Lung (tissue), 12 donors: ENCODE data around the gene SDK1. TPM values are rescaled to one million over a fixed set of nuclear protein-coding genes. Genes with fewer than 3 reads are reported as not detected.

Source experiments
- ATAC-seq: fragments of 200-7000 bp; cut with Tn5 transposase; one replicate; pipeline ENCODE4 v1.9.1; 2020; ENCODE audit warnings: moderate number of reproducible peaks; ENCODE audit not compliant: insufficient read depth, low FRiP score
- DNase-seq, 3 donors: peaks; one replicate each; pipeline ENCODE4 v3.0.0-alpha.2; 2013 to 2017
- H3K27ac ChIP-seq, 2 donors: one replicate each; pipeline ENCODE4 v1.5.1; 2013; ENCODE audit warnings: mild to moderate bottlenecking in 2 of 2, moderate library complexity in 2 of 2, control low read depth in 1 of 2, inconsistent platforms in 1 of 2, low read depth in 1 of 2, low read length in 1 of 2
- H3K27me3 ChIP-seq, 3 donors: one replicate each; pipeline ENCODE4 v1.5.1; 2013; ENCODE audit warnings: low read length in 2 of 3; ENCODE audit not compliant: control insufficient read depth in 3 of 3, insufficient read depth in 3 of 3
- H3K36me3 ChIP-seq, 4 donors: one replicate each; pipeline ENCODE4 v1.5.1; 2013; ENCODE audit warnings: low read length in 4 of 4, mild to moderate bottlenecking in 1 of 4, moderate library complexity in 1 of 4; ENCODE audit not compliant: control insufficient read depth in 4 of 4, insufficient read depth in 4 of 4
- H3K4me1 ChIP-seq, 5 donors: one replicate each; pipeline ENCODE4 v1.5.1; 2013; ENCODE audit warnings: low read length in 5 of 5, mild to moderate bottlenecking in 2 of 5, moderate library complexity in 1 of 5; ENCODE audit not compliant: control insufficient read depth in 5 of 5, insufficient read depth in 5 of 5
- H3K4me3 ChIP-seq: one replicate; pipeline ENCODE4 v1.5.1; 2013; ENCODE audit warnings: mild to moderate bottlenecking, control low read depth, moderate library complexity
- H3K9ac ChIP-seq, 2 donors: one replicate each; pipeline ENCODE4 v1.5.1; 2013; ENCODE audit warnings: low read length in 2 of 2, control low read depth in 1 of 2; ENCODE audit not compliant: insufficient read depth in 1 of 2
- H3K9me3 ChIP-seq, 4 donors: one replicate each; pipeline ENCODE4 v1.5.1; 2013; ENCODE audit warnings: low read length in 3 of 4, mild to moderate bottlenecking in 1 of 4, moderate library complexity in 1 of 4; ENCODE audit not compliant: control insufficient read depth in 4 of 4, insufficient read depth in 3 of 4
- CTCF ChIP-seq: IDR thresholded peaks from 2 replicates; pipeline ENCODE4 v1.5.1; 2012; ENCODE audit warnings: mild to moderate bottlenecking; ENCODE audit errors: control extremely low read depth, extremely low read depth
- WGBS, 2 donors: extraction: QIAGEN DNeasy Blood & Tissue Kit; methylation state at CpG; one replicate each; pipeline ENCODE4 v1.1.7; 2013; 5-methylcytosine and 5-hydroxymethylcytosine counted together
- polyA plus RNA-seq, 2 donors: library from polyadenylated mRNA; stranded (reverse); fragments of 200-250 nt; gene quantifications; one replicate each; pipeline ENCODE4 v1.2.1, GENCODE V29; 2013
- total RNA-seq, 2 donors: library from RNA; depleted of rRNA in 1 of 2; stranded (reverse); fragments of >200 nt in 1 of 2; gene quantifications; one replicate each; pipeline ENCODE4 v1.2.1, GENCODE V29; 2014 to 2021
- donor health status: control.
- donor health status: control.
- donor health status: Bipolar disorder and iron deficiency.
- donor health status: healthy.
- donor health status: DM: yes; HTN: yes; CAD: no.

Gene SDK1
- total and polyA plus RNA-seq, 4 donors, result 3.7 to 30.1 (median 12.7) TPM

- Histone ChIP-seq H3K27ac (no peak overlapping the region), H3K4me3 (no peak overlapping the region), H3K4me1 (no peaks in the 10 kb centered on the region), H3K9ac (no peak overlapping the region), H3K36me3 (no peaks in the 10 kb centered on the region), H3K9me3 (peaks cover 0 to 3% (median 1%) of the 10 kb centered on the region in 4 donors), H3K27me3 (no peaks in the 10 kb centered on the region)
- DNase-seq (no peak), ATAC-seq (no peak)
- WGBS, 2 donors, result 68 to 78% methylated on average over 3 of the region's 3 CpGs
- TF ChIP-seq CTCF, result no peak
Measured at GRCh38 chr7:3771906-3772305, 470.9 kb downstream of the SDK1 start.

GRCh38 chr7:3778345-3778744, 477.3 kb downstream of the SDK1 start:
- WGBS, 2 donors, result 66 to 80% methylated on average over 8 of the region's 8 CpGs
- DNase-seq (peak in 2 of 3 donors; percentile 41 to 58), ATAC-seq (no peak)
- no peaks in the 10 kb centered on the region for H3K36me3 ChIP-seq
- H3K27ac ChIP-seq, result no peak overlapping the region
- H3K4me3 ChIP-seq, result no peak overlapping the region
- no peak overlapping the region for H3K9ac ChIP-seq
- H3K27me3 ChIP-seq, result no peaks in the 10 kb centered on the region
- H3K4me1 ChIP-seq, result peaks cover 0 to 7% (median 0%) of the 10 kb centered on the region in 5 donors
- TF ChIP-seq CTCF, result no peak
- peaks cover 0 to 16% (median 8%) of the 10 kb centered on the region in 4 donors for H3K9me3 ChIP-seq

- ATAC-seq, result no peak
- H3K4me3 ChIP-seq, result no peak overlapping the region
- TF ChIP-seq CTCF, result no peak
- WGBS, 2 donors, result 90 to 91% methylated on average over 2 of the region's 2 CpGs
- H3K36me3 ChIP-seq, result no peaks in the 10 kb centered on the region
- DNase-seq, result no peak
- H3K9ac ChIP-seq, result no peak overlapping the region
- H3K9me3 ChIP-seq, result peaks cover 0 to 13% (median 8%) of the 10 kb centered on the region in 4 donors
- no peak overlapping the region for H3K27ac ChIP-seq
- H3K27me3 ChIP-seq, result no peaks in the 10 kb centered on the region
- peaks cover 0 to 7% (median 0%) of the 10 kb centered on the region in 5 donors for H3K4me1 ChIP-seq
Measured at GRCh38 chr7:3780016-3780415, 479.0 kb downstream of the SDK1 start.

- Histone ChIP-seq H3K27me3 (no peaks in the 10 kb centered on the region), H3K27ac (no peak overlapping the region), H3K4me3 (no peak overlapping the region), H3K9me3 (peaks cover 0 to 13% (median 8%) of the 10 kb centered on the region in 4 donors), H3K36me3 (no peaks in the 10 kb centered on the region), H3K9ac (no peak overlapping the region), H3K4me1 (peaks cover 0 to 7% (median 0%) of the 10 kb centered on the region in 5 donors)
- 76 to 85% methylated on average over 2 of the region's 2 CpGs for WGBS, 2 donors
- no peak for TF ChIP-seq CTCF
- DNase-seq (no peak), ATAC-seq (no peak)
Measured at GRCh38 chr7:3780525-3780924, 479.5 kb downstream of the SDK1 start.
